Spleen (tissue), 11 donors: ENCODE results near the gene KISS1R. TPM values are rescaled to one million over a fixed set of nuclear protein-coding genes. Genes with fewer than 3 reads are reported as not detected.

ENCODE experiments used
- DNase-seq: peaks from one replicate; pipeline ENCODE4 v3.0.0-alpha.2; 2020
- H3K27ac ChIP-seq, 8 donors: fragments of 200-600 bp; sonication (generic) in 7 of 8; 1 replicate in 4 of 8; 2 replicates in 4 of 8; pipeline versions ENCODE4 v1.5.0 to v1.8.0; 2016 to 2021; ENCODE audit warnings: inconsistent platforms in 4 of 8, mild to moderate bottlenecking in 4 of 8, moderate library complexity in 1 of 8
- H3K27me3 ChIP-seq, 7 donors: fragments of 200-600 bp; sonication (generic) in 6 of 7; replicated peaks in 1 of 7; 1 replicate in 4 of 7; 2 replicates in 3 of 7; pipeline versions ENCODE4 v1.5.0 to v1.8.0; 2016 to 2021; ENCODE audit warnings: inconsistent platforms in 3 of 7, mild to moderate bottlenecking in 1 of 7
- H3K36me3 ChIP-seq, 6 donors: fragments of 200-600 bp; sonication (generic) in 5 of 6; 1 replicate in 4 of 6; 2 replicates in 2 of 6; pipeline versions ENCODE4 v1.5.0 to v1.8.0; 2016 to 2021; ENCODE audit warnings: inconsistent platforms in 2 of 6
- H3K4me1 ChIP-seq, 6 donors: fragments of 200-600 bp; sonication (generic) in 5 of 6; 1 replicate in 3 of 6; 2 replicates in 3 of 6; pipeline versions ENCODE4 v1.5.0 to v1.8.0; 2016 to 2021; ENCODE audit warnings: inconsistent platforms in 3 of 6
- H3K4me3 ChIP-seq, 8 donors: fragments of 200-600 bp; sonication (generic) in 7 of 8; 1 replicate in 4 of 8; 2 replicates in 4 of 8; pipeline versions ENCODE4 v1.5.0 to v1.8.0; 2016 to 2021; ENCODE audit warnings: inconsistent platforms in 4 of 8, mild to moderate bottlenecking in 4 of 8, moderate library complexity in 2 of 8
- H3K9me3 ChIP-seq, 8 donors: fragments of 200-600 bp; sonication (generic) in 7 of 8; 1 replicate in 4 of 8; 2 replicates in 4 of 8; pipeline versions ENCODE4 v1.5.0 to v1.8.0; 2016 to 2021; ENCODE audit warnings: inconsistent platforms in 4 of 8
- CTCF ChIP-seq, 11 experiments: fragments of 200-600 bp in 7 of 11; fragments of 450-650 bp in 4 of 11; sonication (generic) in 4 of 11; IDR thresholded peaks in 8 of 11; conservative IDR thresholded peaks in 3 of 11; 1 replicate in 7 of 11; 2 replicates in 4 of 11; pipeline versions ENCODE4 v1.4.0 to v1.8.0; 2016 to 2021; ENCODE audit warnings: antibody characterized with exemption in 11 of 11, inconsistent platforms in 4 of 11, mild to moderate bottlenecking in 1 of 11
- POLR2A ChIP-seq, 3 donors: fragments of 450-650 bp; IDR thresholded peaks; one replicate each; pipeline ENCODE4 v1.5.1; 2017; ENCODE audit warnings: antibody characterized with exemption in 3 of 3, mild to moderate bottlenecking in 1 of 3
- POLR2AphosphoS5 ChIP-seq, 3 donors: sonication (generic); formaldehyde crosslinking; IDR thresholded peaks; one replicate each; pipeline ENCODE4 v1.5.1; 2017; ENCODE audit warnings: antibody characterized with exemption in 3 of 3
- WGBS, 5 donors: extraction: QIAGEN DNeasy Blood & Tissue Kit in 3 of 5; methylation state at CpG; one replicate each; pipeline versions ENCODE4 v1.1.5 to v1.1.7; 2013 to 2018; 5-methylcytosine and 5-hydroxymethylcytosine counted together
- intact Hi-C: fragments of 100-400 bp; cut with DNase I; formaldehyde crosslinking; loops from one replicate; pipeline ENCODE4 v1.15.0; 2023; ENCODE audit warnings: low total_unique reads
- polyA plus RNA-seq, 3 donors: library from polyadenylated mRNA; stranded (reverse); fragments of 200-250 nt; gene quantifications; one replicate each; pipeline ENCODE4 v1.2.1, GENCODE V29; 2013
- total RNA-seq, 7 donors: library from RNA; depleted of rRNA in 3 of 7; stranded (reverse); fragments of >200 nt in 3 of 7; fragmentation: NEBNext Ultra II Directional in 4 of 7; extraction: Animal tissue kit (Norgen Biotek cat#: 25700) in 4 of 7; gene quantifications; one replicate each; pipeline versions ENCODE4 v1.1.0 to v1.2.1, GENCODE V29; 2016 to 2021
- donor health status: healthy with polysubstance abuse.
- donor health status: DM: no; HTN: no; CAD: no; lungs with moderate emphysema.
- donor health status: DM: no; HTN: no; CAD: no.
- donor health status: Bipolar disorder and iron deficiency.
- donor health status: healthy.
- donor health status: DM: no; HTN: no; CAD: no.
- donor health status: DM: yes; HTN: yes; CAD: no.

KISS1R gene
- total and polyA plus RNA-seq, 10 donors = 0.22 to 0.50 (median 0.35) TPM; not detected in 2

DNA sequence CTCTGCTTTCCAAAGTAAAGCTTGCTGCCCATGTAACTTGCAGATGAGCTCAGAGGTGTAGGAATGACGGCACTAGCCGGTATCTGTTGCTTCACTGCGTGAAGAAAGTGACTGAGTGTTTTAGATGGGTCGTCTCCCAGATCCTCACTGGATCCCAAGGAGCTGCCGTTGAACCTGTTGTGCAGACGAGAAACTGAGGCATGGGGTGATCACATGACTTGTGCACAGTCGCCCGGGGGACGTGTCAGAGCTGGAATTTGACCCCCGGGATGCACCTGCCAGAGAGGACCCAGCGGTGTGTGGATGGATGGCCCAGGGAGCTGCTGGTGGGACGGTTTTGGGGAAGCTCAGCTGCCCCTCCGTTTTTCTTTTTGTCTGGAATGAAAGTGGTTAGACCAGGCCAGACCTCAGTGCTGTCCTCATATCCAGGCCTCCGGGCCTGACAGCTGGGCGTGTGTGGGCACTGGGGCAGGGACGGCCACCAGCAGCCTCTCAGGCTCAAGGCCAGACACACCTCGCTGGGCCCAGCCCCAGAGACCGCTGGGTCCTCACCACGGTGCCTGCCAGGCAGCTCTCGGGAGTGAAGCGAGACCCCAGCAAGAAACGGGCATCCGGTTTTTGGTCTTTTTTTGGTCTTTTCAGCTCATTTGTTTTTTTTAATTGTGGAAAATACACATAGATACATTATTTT lies 21.2 kb downstream of the KISS1R start:
- TF ChIP-seq POLR2AphosphoS5 (IDR thresholded peaks at IDR 0.05) (no peak), POLR2A (IDR thresholded peaks at IDR 0.05) (no peak), CTCF (IDR thresholded peaks at IDR 0.05 in 8 of 11, conservative IDR thresholded peaks at IDR 0.05 in 3 of 11) (no peak)
- Histone ChIP-seq H3K27ac (no peak overlapping the region), H3K4me3 (no peak overlapping the region), H3K9me3 (peaks cover 0 to 1% (median 0%) of the 10 kb centered on the region in 8 donors), H3K27me3 (no peaks in the 10 kb centered on the region), H3K36me3 (peaks cover 0 to 63% (median 0%) of the 10 kb centered on the region in 6 donors), H3K4me1 (peaks cover 31 to 95% (median 56%) of the 10 kb centered on the region in 6 donors)
- intact Hi-C loops = no loop called here
- DNase-seq = no peak
- 78 to 87% (median 86%) methylated on average over 17 to 23 of the region's 23 CpGs for WGBS, 5 donors

GRCh38 chr19:939439-939838 lies 22.3 kb downstream of the KISS1R start:
- intact Hi-C loops = no loop called here
- Histone ChIP-seq H3K36me3 (peaks cover 0 to 61% (median 0%) of the 10 kb centered on the region in 6 donors), H3K4me3 (no peak overlapping the region), H3K4me1 (peaks cover 22 to 90% (median 46%) of the 10 kb centered on the region in 6 donors), H3K27me3 (no peaks in the 10 kb centered on the region), H3K27ac (no peak overlapping the region), H3K9me3 (peaks cover 0 to 5% (median 0%) of the 10 kb centered on the region in 8 donors)
- 90 to 94% (median 91%) methylated on average over 22 of the region's 22 CpGs for WGBS, 5 donors
- TF ChIP-seq CTCF (IDR thresholded peaks at IDR 0.05 in 8 of 11, conservative IDR thresholded peaks at IDR 0.05 in 3 of 11) = no peak
- TF ChIP-seq POLR2A (IDR thresholded peaks at IDR 0.05) = no peak
- TF ChIP-seq POLR2AphosphoS5 (IDR thresholded peaks at IDR 0.05) = no peak
- no peak for DNase-seq

DNA sequence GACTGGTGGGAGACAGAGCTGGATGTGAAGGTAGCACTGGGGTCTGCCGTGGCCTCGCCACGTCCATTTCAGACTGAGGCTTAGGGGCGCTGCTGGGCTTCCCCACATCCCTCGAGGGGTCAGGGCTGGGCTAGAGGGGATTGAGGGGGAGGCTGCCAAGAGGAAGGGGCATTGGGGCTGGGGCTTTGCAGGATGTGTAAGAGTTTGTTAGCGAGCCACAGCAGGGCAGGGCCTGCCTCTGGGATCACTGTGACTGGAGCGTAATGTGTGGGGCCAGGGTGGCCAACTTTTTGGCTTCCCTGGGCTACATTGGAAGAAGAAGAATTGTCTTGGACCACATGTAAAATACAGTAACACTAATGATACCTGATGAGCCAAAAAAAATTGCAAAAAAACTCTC lies 22.8 kb downstream of the KISS1R start:
- no peaks in the 10 kb centered on the region for H3K27me3 ChIP-seq
- peaks cover 0 to 5% (median 0%) of the 10 kb centered on the region in 8 donors for H3K9me3 ChIP-seq
- peak overlapping the region in 5 of 8 donors; percentile 76 to 86 (median 80) for H3K27ac ChIP-seq
- H3K36me3 ChIP-seq = peaks cover 0 to 61% (median 0%) of the 10 kb centered on the region in 6 donors
- intact Hi-C loops = no loop called here
- peaks cover 17 to 89% (median 44%) of the 10 kb centered on the region in 6 donors for H3K4me1 ChIP-seq
- peak overlapping the region in 1 of 8 donors; percentile 71 for H3K4me3 ChIP-seq
- no peak for TF ChIP-seq POLR2AphosphoS5 (IDR thresholded peaks at IDR 0.05)
- no peak for TF ChIP-seq CTCF (IDR thresholded peaks at IDR 0.05 in 8 of 11, conservative IDR thresholded peaks at IDR 0.05 in 3 of 11)
- no peak for TF ChIP-seq POLR2A (IDR thresholded peaks at IDR 0.05)
- 94 to 99% (median 96%) methylated on average over 7 of the region's 7 CpGs for WGBS, 5 donors
- no peak for DNase-seq

DNA sequence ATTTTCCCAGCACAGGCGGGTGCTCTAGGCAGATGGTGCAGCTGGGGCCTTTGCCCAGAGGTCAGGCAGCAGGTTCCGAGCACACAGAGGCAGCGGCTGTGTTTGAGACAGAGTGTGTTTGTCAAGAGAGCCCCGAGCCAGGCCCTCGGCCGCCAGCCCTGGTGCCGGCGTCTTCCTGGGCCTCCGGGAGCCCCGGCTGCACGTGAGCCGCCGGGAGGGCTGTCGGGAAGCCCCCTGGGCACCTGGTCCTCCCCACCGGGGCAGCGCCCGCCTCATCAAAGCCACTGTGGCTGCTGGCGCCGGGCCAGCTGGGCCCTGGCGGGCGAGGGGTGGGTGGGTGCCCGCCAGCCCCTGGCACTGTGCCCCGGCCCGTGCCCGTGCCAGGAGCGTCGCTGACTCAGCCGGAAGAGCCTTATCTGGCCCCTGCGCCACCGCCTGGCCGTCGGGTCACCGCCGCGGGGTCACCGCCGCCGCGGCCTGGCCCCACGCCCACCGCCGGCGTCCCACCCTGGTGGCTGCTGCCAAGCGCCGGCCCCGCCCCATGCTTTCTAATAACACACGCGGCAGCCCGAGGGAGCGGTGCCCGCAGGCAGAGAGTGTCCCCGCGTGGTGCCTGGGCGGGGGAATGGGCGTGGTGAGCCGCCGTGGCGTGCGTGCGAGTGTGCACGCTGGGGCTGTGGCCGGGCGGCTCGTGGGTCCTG lies 23.6 kb downstream of the KISS1R start:
- H3K27me3 ChIP-seq = no peaks in the 10 kb centered on the region
- 6 to 9% (median 7%) methylated on average over 6 to 64 of the region's 64 CpGs for WGBS, 5 donors
- intact Hi-C loops = no loop called here
- peaks cover 11 to 88% (median 40%) of the 10 kb centered on the region in 6 donors for H3K4me1 ChIP-seq
- peaks cover 0 to 5% (median 0%) of the 10 kb centered on the region in 8 donors for H3K9me3 ChIP-seq
- peaks cover 0 to 65% (median 0%) of the 10 kb centered on the region in 6 donors for H3K36me3 ChIP-seq
- peak overlapping the region; percentile 16 to 86 (median 77) for H3K27ac ChIP-seq
- peak; percentile 91 for DNase-seq
- TF ChIP-seq CTCF (IDR thresholded peaks at IDR 0.05 in 8 of 11, conservative IDR thresholded peaks at IDR 0.05 in 3 of 11) = peak in 1 of 11 experiments; percentile 14
- no peak for TF ChIP-seq POLR2A (IDR thresholded peaks at IDR 0.05)
- TF ChIP-seq POLR2AphosphoS5 (IDR thresholded peaks at IDR 0.05) = peak; percentile 76 to 84 (median 82)
- H3K4me3 ChIP-seq = peak overlapping the region; percentile 22 to 71 (median 38)
